Measurements from ENCODE around the gene TLE3.

DNA sequence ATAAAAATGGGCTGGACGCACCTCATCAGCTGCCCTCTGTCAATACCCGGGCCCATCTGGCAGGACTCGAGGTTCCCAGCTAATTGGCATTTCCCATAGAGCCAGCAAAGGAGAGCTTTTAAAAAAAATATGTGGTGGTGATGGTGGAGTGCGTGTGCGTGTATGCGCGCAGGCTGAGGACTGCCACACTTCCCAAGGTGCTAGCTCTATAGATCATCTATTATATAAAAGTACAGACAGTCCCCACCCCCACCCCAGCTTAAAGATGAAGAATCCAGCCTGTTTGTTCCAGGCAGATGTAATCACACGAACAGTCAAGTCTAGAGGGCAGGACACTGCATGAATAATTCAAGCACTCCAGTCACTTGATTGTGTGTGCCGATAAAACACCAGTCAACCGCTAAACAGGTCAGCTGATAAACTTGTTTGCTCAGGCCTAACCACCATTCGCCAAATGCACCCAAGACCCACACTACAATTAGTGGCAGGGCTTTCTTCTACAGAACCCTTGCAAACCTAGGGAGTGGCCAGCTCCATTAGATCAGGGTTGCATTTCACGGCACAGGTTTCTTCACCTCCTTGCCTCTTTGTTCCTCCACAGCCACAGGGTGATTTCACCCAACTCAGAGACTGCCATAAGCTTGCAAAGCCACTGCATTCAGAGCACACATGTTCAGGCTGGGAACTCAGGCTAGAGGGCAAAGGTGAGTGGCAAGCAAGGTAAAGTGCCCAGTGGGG lies 5.8 kb downstream of the TLE3 start:
- TF ChIP-seq, protein P1, sequence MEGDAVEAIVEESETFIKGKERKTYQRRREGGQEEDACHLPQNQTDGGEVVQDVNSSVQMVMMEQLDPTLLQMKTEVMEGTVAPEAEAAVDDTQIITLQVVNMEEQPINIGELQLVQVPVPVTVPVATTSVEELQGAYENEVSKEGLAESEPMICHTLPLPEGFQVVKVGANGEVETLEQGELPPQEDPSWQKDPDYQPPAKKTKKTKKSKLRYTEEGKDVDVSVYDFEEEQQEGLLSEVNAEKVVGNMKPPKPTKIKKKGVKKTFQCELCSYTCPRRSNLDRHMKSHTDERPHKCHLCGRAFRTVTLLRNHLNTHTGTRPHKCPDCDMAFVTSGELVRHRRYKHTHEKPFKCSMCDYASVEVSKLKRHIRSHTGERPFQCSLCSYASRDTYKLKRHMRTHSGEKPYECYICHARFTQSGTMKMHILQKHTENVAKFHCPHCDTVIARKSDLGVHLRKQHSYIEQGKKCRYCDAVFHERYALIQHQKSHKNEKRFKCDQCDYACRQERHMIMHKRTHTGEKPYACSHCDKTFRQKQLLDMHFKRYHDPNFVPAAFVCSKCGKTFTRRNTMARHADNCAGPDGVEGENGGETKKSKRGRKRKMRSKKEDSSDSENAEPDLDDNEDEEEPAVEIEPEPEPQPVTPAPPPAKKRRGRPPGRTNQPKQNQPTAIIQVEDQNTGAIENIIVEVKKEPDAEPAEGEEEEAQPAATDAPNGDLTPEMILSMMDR (IDR thresholded peaks at IDR 0.05), result no peak
- TF ChIP-seq POLR2A (IDR thresholded peaks at IDR 0.05), result no peak
